Neuronal stem cell (in vitro differentiated cells): ENCODE results near the gene PHKG2. TPM values are rescaled to one million over a fixed set of nuclear protein-coding genes. Genes with fewer than 3 reads are reported as not detected.

ENCODE experiments used
- DNase-seq: peaks from one replicate; pipeline ENCODE4 v3.0.0-alpha.2; 2013; ENCODE audit warnings: low spot score
- H2AFZ ChIP-seq: one replicate; pipeline ENCODE4 v1.6.1; 2013; ENCODE audit warnings: mild to moderate bottlenecking, low read length, inconsistent platforms
- H2AK5ac ChIP-seq: 2 replicates; pipeline ENCODE4 v1.6.1; 2013; ENCODE audit warnings: low read depth, mild to moderate bottlenecking, inconsistent platforms, low read length, moderate library complexity, mixed read lengths
- H2BK120ac ChIP-seq: 2 replicates; pipeline ENCODE4 v1.6.1; 2013; ENCODE audit warnings: low read depth, mild to moderate bottlenecking, inconsistent platforms, low read length, moderate library complexity, mixed read lengths
- H2BK12ac ChIP-seq: one replicate; pipeline ENCODE4 v1.6.1; 2013; ENCODE audit warnings: low read length, inconsistent platforms
- H2BK15ac ChIP-seq: 2 replicates; pipeline ENCODE4 v1.6.1; 2013; ENCODE audit warnings: mild to moderate bottlenecking, low read length, inconsistent platforms, mixed read lengths
- H2BK5ac ChIP-seq: one replicate; pipeline ENCODE4 v1.6.1; 2013; ENCODE audit warnings: inconsistent platforms, mild to moderate bottlenecking, low read length, moderate library complexity
- H3K14ac ChIP-seq: one replicate; pipeline ENCODE4 v1.6.1; 2013; ENCODE audit warnings: low read length, inconsistent platforms
- H3K18ac ChIP-seq: 2 replicates; pipeline ENCODE4 v1.6.1; 2013; ENCODE audit warnings: low read length, inconsistent platforms
- H3K23ac ChIP-seq: 2 replicates; pipeline ENCODE4 v1.6.1; 2013; ENCODE audit warnings: low read depth, mild to moderate bottlenecking, mixed read lengths, low read length, inconsistent platforms; ENCODE audit not compliant: poor library complexity
- H3K27ac ChIP-seq: replicated peaks from 3 replicates; pipeline ENCODE4 v1.5.1; 2013; ENCODE audit warnings: low read length, inconsistent platforms
- H3K27me3 ChIP-seq, 3 experiments: 2 replicates each; pipeline ENCODE4 v1.6.1; 2013; ENCODE audit warnings: low read length in 3 of 3, mild to moderate bottlenecking in 2 of 3, inconsistent platforms in 1 of 3, low read depth in 1 of 3, mixed read lengths in 1 of 3, moderate library complexity in 1 of 3; ENCODE audit not compliant: control insufficient read depth in 3 of 3, insufficient read depth in 3 of 3
- H3K36me3 ChIP-seq, 2 donors: replicated peaks in 1 of 2; 2 replicates each; pipeline ENCODE4 v1.6.1; 2013; ENCODE audit warnings: low read length in 2 of 2; ENCODE audit not compliant: control insufficient read depth in 2 of 2, insufficient read depth in 2 of 2
- H3K4ac ChIP-seq: 2 replicates; pipeline ENCODE4 v1.6.1; 2013; ENCODE audit warnings: inconsistent platforms, mild to moderate bottlenecking, low read length, moderate library complexity
- H3K4me1 ChIP-seq, 2 donors: 1 replicate in 1 of 2; 2 replicates in 1 of 2; pipeline ENCODE4 v1.6.1; 2013; ENCODE audit warnings: low read length in 2 of 2, low read depth in 1 of 2; ENCODE audit not compliant: control insufficient read depth in 2 of 2, insufficient read depth in 1 of 2
- H3K4me2 ChIP-seq: one replicate; pipeline ENCODE4 v1.6.1; 2013; ENCODE audit warnings: mild to moderate bottlenecking, low read length, inconsistent platforms; ENCODE audit not compliant: insufficient read depth, poor library complexity, severe bottlenecking
- H3K4me3 ChIP-seq, 2 donors: 2 replicates each; pipeline ENCODE4 v1.5.1; 2013; ENCODE audit warnings: low read length in 2 of 2, mild to moderate bottlenecking in 2 of 2, inconsistent platforms in 1 of 2, moderate library complexity in 1 of 2
- H3K79me1 ChIP-seq: one replicate; pipeline ENCODE4 v1.6.1; 2013; ENCODE audit warnings: low read depth, mild to moderate bottlenecking, inconsistent platforms, low read length, moderate library complexity
- H3K9ac ChIP-seq: one replicate; pipeline ENCODE4 v1.6.1; 2013; ENCODE audit warnings: mild to moderate bottlenecking, low read depth, low read length, inconsistent platforms; ENCODE audit not compliant: poor library complexity
- H3K9me3 ChIP-seq, 2 donors: replicated peaks in 1 of 2; 2 replicates each; pipeline versions ENCODE3 to v1.6.1; 2013; ENCODE audit warnings: low read length in 2 of 2, mild to moderate bottlenecking in 2 of 2, inconsistent platforms in 1 of 2, low read depth in 1 of 2, mixed read lengths in 1 of 2, moderate library complexity in 1 of 2; ENCODE audit not compliant: control insufficient read depth in 2 of 2, insufficient read depth in 1 of 2
- H4K8ac ChIP-seq: one replicate; pipeline ENCODE4 v1.6.1; 2013; ENCODE audit warnings: low read depth, mild to moderate bottlenecking, inconsistent platforms, low read length, moderate library complexity
- H4K91ac ChIP-seq: one replicate; pipeline ENCODE4 v1.6.1; 2013; ENCODE audit warnings: low read length, low read depth, mild to moderate bottlenecking, inconsistent platforms; ENCODE audit not compliant: poor library complexity
- WGBS, 2 donors: extraction: QIAGEN DNeasy Blood & Tissue Kit; methylation state at CpG; one replicate each; pipeline ENCODE4 v1.1.7; 2013; ENCODE audit warnings: missing lambda C conversion rate in 2 of 2, mixed read lengths in 1 of 2; ENCODE audit not compliant: insufficient read length in 2 of 2, insufficient replicate concordance in 1 of 2; ENCODE audit errors: extremely low coverage in 2 of 2; 5-methylcytosine and 5-hydroxymethylcytosine counted together
- small RNA-seq: library from polyadenylated mRNA; stranded (forward); fragments of <200 nt; extraction: miRNeasy Mini kit (QIAGEN cat#:217004); gene quantifications from one replicate; pipeline ENCODE3, GENCODE V24; 2013; ENCODE audit not compliant: insufficient read depth

Gene PHKG2

DNA sequence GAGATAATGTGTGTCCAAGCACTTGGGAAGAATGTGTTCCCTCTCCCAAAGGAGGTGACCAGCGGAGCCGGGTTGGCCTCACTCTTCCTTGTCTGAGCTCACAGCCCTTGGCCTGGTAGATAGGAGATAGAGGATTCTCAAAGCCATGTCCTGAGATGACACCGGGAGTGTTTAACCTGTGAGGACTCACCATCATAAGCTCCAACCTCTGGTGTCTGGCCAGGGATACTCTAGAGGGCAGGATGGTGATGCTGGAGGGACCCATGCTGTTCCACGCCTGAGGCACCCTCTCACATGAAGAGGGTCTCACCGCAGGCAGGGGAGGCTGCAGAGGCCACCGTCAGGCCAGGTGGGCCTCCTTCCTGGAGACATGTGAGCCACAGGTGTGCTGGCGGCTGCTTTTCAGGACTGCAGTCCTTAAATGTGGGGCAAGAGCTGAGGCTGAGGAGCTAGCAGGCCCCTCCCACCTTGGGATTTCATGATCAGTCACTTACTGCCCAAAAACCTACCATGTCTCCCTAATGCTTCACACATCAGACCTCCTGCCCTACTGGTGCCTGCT is 45.4 kb downstream of the PHKG2 start:
- no peak overlapping the region for H3K4me2 ChIP-seq
- H3K23ac ChIP-seq = no peak overlapping the region
- no peak overlapping the region for H2BK5ac ChIP-seq
- DNase-seq = no peak
- no CpG with 5 or more reads among the region's 7 CpGs for WGBS, 2 donors
- no peak overlapping the region for H3K4ac ChIP-seq
- no peak overlapping the region for H2BK15ac ChIP-seq
- H3K18ac ChIP-seq = no peak overlapping the region
- H3K9me3 ChIP-seq = no peaks in the 10 kb centered on the region
- peaks cover 0 to 5% (median 0%) of the 10 kb centered on the region in 3 experiments for H3K27me3 ChIP-seq
- H3K79me1 ChIP-seq = no peaks in the 10 kb centered on the region
- H4K91ac ChIP-seq = no peak overlapping the region
- no peak overlapping the region for H4K8ac ChIP-seq
- H3K36me3 ChIP-seq = no peaks in the 10 kb centered on the region
- H3K14ac ChIP-seq = peak overlapping the region; percentile 4
- peak overlapping the region; percentile 58 for H2AK5ac ChIP-seq
- no peaks in the 10 kb centered on the region for H3K4me1 ChIP-seq
- H3K27ac ChIP-seq = no peak overlapping the region
- H2BK12ac ChIP-seq = peak overlapping the region; percentile 97
- no peak overlapping the region for H3K4me3 ChIP-seq
- no peak overlapping the region for H2BK120ac ChIP-seq
- H2AFZ ChIP-seq = no peak overlapping the region
- H3K9ac ChIP-seq = no peak overlapping the region

DNA sequence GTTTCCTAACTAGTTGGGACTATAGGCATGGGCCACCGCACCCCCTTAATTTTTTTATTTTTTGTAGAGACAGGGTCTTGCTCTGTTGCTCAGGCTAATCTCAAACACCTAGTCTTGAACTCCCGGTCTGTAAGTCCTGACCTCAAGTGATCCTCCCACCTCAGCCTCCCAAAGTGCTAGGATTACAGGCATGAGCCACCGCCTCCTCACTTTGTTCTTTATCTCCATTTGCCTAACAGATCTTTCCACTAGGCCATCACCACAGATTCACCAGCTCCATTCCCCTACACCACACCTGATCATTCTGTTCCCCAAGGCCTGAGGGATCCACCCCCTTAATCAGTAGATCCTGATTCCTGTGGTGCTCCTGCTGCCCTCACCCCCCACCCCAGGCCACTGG is 46.4 kb downstream of the PHKG2 start:
- Histone ChIP-seq H3K36me3 (no peaks in the 10 kb centered on the region), H2AFZ (no peak overlapping the region), H3K4me1 (no peaks in the 10 kb centered on the region), H3K18ac (no peak overlapping the region), H4K8ac (no peak overlapping the region), H3K4me3 (no peak overlapping the region), H3K27me3 (peaks cover 0 to 5% (median 0%) of the 10 kb centered on the region in 3 experiments), H2AK5ac (no peak overlapping the region), H3K23ac (no peak overlapping the region), H3K27ac (no peak overlapping the region), H2BK12ac (no peak overlapping the region), H2BK5ac (no peak overlapping the region), H3K79me1 (no peaks in the 10 kb centered on the region), H3K4ac (no peak overlapping the region), H3K4me2 (no peak overlapping the region), H2BK120ac (no peak overlapping the region), H3K14ac (no peak overlapping the region), H3K9ac (no peak overlapping the region), H4K91ac (no peak overlapping the region), H2BK15ac (no peak overlapping the region), H3K9me3 (no peaks in the 10 kb centered on the region)
- no CpG with 5 or more reads among the region's 3 CpGs for WGBS, 2 donors
- no peak for DNase-seq

GRCh38 chr16:30797670-30798309 is 49.6 kb downstream of the PHKG2 start:
- Histone ChIP-seq H3K4me3 (no peak overlapping the region), H3K9ac (no peak overlapping the region), H3K79me1 (no peaks in the 10 kb centered on the region), H4K8ac (no peak overlapping the region), H3K27ac (no peak overlapping the region), H3K14ac (no peak overlapping the region), H3K36me3 (no peaks in the 10 kb centered on the region), H2BK12ac (no peak overlapping the region), H2BK120ac (no peak overlapping the region), H3K9me3 (no peaks in the 10 kb centered on the region), H2BK15ac (no peak overlapping the region), H3K4me2 (no peak overlapping the region), H3K4ac (no peak overlapping the region), H4K91ac (no peak overlapping the region), H2BK5ac (no peak overlapping the region), H2AFZ (no peak overlapping the region), H3K27me3 (peaks cover 0 to 5% (median 0%) of the 10 kb centered on the region in 3 experiments), H3K23ac (no peak overlapping the region), H3K4me1 (no peaks in the 10 kb centered on the region), H3K18ac (no peak overlapping the region), H2AK5ac (no peak overlapping the region)
- no peak for DNase-seq
- WGBS, 2 donors = no CpG with 5 or more reads among the region's 8 CpGs

Small RNA genes within 50 kb of the gene (small RNA-seq; reads per million reads assigned to genes)
- not detected for gene RNU6-1043P
- 6.7 reads per million, percentile 37 among the genes with 10 or more reads in this experiment for gene SNORA30
